ENCODE data around the gene RSBN1L.
"Not testable (repeated sequence)": the region's sequence is repeated elsewhere in the genome, so short reads cannot be mapped to it uniquely, and the experiment has no call there.

The RSBN1L gene

DNA sequence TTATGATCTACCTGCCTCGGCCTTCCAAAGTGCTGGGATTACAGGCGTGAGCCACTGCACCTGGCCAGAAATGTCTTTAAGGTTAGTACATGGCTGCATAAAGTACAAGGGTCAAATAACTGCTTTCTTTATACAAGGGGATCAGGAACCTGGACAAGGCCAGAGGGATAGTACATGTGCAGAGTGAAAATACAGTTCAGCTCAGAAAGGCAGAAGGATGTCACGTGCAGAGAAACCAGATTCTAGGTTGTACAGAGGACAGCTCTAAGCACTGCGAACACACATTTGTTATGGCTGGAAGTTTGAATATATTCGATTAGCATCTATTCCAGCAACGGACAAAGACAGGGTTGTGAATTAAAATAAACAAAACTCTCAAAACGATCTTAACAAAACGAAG is 6.0 kb upstream of the RSBN1L start:
- DNase-seq = no peak

- DNase-seq = no peak
Measured at GRCh38 chr7:77691892-77692491, 4.3 kb upstream of the RSBN1L start.

DNA sequence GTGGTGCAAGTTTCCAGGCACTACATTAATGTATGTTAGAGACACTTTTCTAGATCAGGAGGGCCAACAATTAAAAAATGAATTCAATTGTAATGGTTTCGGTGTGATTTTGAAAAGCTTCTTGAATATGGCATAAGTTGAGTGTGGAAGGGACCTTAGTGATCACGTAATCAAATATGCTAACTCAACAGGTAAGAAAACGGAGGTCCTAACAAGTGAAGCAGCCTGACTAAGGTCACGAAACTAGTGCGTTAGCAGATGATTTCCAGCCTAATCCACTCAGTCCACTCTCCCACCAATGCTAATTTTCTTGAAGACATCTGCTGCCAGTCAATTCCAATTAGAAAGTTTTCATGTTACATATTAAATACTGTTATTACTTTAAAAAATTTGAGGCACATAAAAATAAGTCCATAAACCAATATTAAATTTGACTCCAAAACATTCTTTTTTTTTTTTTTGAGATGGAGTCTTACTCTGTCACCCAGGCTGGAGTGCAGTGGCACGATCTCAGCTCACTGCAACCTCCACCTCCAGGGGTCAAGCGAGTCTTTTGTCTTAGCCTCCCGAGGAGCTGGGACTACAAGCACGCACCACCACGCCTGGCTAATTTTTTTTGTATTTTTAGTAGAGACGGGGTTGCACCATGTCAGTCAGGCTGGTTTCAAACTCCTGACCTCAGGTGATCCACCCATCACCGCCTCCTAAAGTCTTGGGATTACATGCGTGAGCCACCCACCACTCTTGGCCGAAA is 2.3 kb upstream of the RSBN1L start:
- no peak for DNase-seq

GRCh38 chr7:77696643-77697534 is 630 bp downstream of the RSBN1L start:
- peak; percentile 70 for DNase-seq

- peak; percentile 5 for DNase-seq
Measured at GRCh38 chr7:77697535-77697831, 1.2 kb downstream of the RSBN1L start.

GRCh38 chr7:77698042-77698625 is 1.9 kb downstream of the RSBN1L start:
- no peak for DNase-seq

DNA sequence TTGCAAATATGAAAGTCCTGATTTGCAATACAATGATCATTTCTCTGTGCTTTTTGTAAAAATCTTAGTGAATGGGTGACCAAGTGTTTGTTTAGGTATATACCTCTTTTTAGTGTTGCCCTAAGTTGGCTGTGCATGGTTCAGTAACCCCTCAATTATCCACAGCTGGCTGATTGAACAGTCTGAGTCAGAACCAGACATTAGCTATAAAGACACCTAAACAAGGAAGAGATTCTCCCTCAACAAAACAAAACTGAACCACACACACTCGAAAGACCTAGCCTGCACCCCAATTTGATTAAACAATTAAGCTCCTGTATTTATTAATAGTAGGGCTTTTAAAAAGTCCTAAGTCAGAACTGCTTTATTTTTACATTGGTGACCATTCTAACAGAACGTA is 2.8 kb downstream of the RSBN1L start:
- DNase-seq = no peak

- no peak for DNase-seq
Measured at GRCh38 chr7:77702513-77702912, 6.3 kb downstream of the RSBN1L start.

DNA sequence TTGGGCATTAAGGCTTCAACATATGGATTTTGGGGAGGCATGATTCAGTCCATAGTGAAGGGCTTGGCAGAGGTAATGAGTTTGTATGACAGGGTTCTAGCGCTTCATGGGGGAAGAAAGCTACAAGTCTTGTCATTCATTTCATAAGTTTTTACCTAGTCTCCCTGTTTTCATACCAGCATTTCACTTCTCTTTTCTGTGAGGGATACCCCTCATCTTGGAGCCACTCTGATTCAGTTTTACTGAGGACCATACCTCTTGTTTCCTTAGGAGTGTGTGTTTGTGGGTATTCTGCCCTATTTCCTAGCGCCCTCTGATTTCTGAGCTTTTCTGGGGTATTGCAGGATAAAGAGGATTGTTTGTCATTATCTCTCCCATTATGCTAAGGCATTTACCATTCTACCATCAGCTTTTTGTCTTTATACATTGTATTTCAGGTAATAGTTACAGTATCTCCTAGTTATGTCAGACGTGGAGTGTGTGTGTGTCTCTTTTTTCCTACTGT is 6.8 kb downstream of the RSBN1L start:
- no peak for DNase-seq

DNA sequence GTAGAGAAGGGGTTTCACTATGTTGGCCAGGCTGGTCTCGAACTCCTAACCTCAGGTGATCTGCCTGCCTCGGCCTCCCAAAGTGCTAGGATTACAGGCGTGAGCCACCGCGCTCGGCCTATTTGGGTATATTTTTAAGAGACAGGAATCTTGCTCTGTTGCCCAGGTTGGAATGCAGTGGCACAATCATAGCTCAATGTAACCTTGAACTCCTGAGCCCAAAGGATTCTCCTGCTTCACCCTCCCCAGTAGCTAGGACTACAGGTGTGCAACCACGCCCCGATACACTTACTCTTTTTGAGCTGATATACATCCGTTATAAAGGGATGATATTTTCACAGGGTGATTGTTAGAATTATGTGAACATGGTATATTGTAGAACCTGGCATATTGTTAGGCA is 7.4 kb downstream of the RSBN1L start:
- DNase-seq = not testable (repeated sequence)

GRCh38 chr7:77707504-77707992 is 11.3 kb downstream of the RSBN1L start:
- no peak for DNase-seq

DNA sequence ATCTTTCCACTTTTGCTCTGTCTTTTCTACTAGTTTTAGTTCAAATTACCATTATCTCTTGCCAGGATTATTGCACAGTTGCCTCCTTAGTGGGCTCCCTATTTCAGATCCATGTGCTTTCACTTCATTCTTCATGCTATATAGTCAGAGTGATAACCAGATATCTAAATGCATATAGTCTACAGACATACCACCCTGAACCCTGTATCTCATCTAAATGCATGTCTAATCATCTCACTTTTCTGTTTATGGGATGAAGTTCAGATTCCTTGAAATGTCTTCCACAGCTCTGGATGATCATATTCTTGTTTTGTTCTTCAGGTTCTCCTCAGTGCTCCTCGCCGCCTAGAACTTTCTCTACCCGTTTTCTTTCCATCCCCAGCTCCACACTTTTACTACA is 13.8 kb downstream of the RSBN1L start:
- DNase-seq = no peak

DNA sequence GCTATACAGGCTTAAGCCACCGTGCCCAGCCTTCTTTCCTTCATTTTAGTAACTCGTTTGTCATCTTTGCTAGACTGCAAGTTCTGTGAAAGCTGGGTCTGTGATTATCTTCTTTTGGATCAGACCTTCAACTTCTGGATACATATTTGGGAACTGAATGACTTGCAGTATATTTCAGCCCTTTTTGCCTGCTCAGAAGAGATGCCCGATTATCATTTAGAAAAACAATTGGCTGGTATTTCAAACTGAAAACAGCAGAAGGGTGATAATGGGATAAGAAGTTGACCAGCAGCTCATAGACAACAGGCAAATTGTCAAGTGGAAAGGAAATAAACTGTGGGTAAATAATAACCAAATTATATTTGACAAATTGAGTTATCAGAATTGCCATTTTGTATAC is 14.6 kb downstream of the RSBN1L start:
- no peak for DNase-seq

GRCh38 chr7:77714195-77714594 is 17.9 kb downstream of the RSBN1L start:
- no peak for DNase-seq

DNA sequence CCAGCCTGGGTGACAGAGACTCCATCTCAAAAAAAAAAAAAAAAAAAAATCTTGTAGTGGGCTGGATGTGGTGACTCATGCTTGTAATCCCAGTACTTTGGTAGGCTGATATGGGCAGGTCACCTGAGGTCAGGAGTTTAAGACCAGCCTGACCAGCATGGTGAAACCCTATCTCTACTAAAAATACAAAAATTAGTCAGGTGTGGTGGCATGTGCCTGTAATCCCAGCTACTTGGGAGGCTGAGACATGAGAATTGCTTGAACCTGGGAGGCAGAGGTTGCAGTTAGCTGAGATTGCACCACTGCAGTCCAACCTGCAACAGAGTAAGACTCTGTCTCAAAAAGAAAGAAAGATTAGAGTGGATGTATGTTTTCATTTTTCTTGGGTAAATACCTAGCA is 18.7 kb downstream of the RSBN1L start:
- DNase-seq = not testable (repeated sequence)

DNA sequence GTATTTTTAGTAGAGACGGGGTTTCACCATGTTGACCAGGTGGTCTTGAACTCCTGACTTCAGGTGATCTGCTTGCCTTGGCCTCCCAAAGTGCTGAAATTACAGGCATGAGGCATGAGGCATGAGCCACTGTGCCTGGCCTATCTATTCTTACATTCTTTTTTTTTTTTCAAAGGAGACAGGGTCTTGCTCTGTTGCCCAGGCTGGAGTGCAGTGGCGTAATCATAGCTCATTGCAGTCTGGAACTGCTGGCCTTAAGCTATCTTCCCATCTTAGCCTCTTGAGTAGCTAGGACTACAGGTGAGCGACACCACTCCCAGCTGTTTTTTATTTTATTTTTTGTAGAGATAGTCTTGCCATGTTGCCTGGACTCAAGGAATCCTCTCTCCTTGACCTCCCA is 20.5 kb downstream of the RSBN1L start:
- DNase-seq = no peak

GRCh38 chr7:77717566-77717965 is 21.3 kb downstream of the RSBN1L start:
- not testable (repeated sequence) for DNase-seq

GRCh38 chr7:77727527-77727926 is 31.3 kb downstream of the RSBN1L start:
- no peak for DNase-seq

- no peak for DNase-seq
Measured at GRCh38 chr7:77727936-77728701, 31.9 kb downstream of the RSBN1L start.

DNA sequence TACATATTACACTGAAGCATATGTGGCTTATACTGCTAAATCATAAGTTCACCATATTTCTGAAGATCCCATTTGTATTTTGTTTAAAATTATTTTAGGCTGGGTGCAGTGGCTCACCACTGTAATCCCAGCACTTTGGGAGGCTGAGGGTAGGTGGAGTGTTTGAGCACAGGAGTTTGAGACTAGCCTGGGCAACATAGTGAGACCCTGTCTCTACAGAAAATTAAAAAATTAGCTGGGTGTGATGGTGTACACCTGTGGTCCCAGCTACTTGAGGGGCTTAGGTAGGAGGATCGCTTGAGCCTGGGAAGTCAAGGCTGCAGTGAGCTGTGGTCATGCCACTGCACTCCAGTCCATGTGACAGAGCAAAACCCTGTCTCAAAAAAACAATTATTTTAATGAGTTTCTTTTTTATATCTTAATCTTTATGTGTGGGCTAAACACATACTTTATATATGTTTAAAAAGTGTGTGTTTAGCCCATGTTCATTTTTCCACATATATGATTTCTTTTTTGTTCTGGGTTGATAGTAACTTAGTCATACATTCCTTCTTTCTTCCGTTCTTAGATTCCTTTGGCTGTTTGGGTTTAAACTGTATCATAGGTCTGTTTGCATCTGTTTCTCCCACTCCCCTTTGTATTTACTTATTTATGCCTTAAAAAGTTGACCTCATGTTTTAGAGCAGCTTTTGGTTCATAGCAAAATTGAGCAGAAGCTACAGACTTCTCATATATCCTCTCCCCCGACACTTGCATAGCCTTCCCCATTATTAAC is 33.5 kb downstream of the RSBN1L start:
- DNase-seq = no peak

GRCh38 chr7:77731716-77732115 is 35.5 kb downstream of the RSBN1L start:
- DNase-seq = no peak
